Renal cortex interstitium (tissue), 11 donors: Measurements from ENCODE around the gene KRT20. TPM values are rescaled to one million over a fixed set of nuclear protein-coding genes. Genes with fewer than 3 reads are reported as not detected.

Experiments
- DNase-seq, 11 donors: peaks; one replicate each; pipeline ENCODE4 v3.0.0-alpha.2; 2013; ENCODE audit warnings: low read depth in 9 of 11, low spot score in 4 of 11; ENCODE audit errors: extremely low read depth in 1 of 11
- polyA plus RNA-seq, 3 donors: library from polyadenylated mRNA; unstranded; fragments of 120-200 nt; gene quantifications; one replicate each; pipeline ENCODE4 v1.2.1, GENCODE V29; 2013; ENCODE audit not compliant: insufficient read length in 3 of 3

Gene KRT20
- polyA plus RNA-seq, 3 donors = 0.11 to 0.19 TPM; not detected in 1

DNA sequence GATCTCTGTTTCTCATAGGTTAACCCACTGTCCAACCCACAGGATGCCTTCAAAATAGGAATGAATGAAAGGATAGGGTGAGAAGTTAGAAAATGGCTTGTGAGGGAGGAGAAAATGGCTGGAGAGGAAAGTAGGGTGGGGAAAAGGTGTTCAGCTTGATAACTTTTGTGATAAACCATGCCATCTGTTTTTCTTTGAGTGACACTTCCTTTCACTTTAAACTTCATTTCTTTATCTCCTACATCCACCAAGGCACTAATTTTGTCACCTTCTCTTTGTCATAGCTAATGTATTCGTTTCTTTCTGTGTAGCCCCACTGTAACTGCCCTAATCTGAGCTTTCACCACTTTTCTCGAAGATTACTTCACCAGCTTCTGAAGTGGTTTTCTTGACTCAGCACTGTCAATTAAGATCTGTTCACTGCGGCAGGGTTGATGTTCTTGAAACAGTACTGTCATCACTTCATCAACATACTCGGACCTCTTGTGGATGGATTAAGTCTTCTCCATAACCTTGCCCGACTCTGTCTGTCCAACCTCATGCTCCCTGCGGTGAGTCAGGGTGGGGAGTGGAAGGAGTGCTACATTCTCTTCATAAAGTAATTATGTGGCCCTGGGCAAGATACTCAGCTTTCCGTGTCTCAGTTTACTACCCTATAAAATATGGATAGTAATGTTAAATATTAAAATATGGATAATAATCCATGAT lies 57.1 kb downstream of the KRT20 start:
- no peak for DNase-seq

Other genes with a start within 250 kb of the KRT20 start
- 100 to 1,000 TPM; 236 to 258 (median 256) TPM for gene SMARCE1, start 237.4 kb downstream of the KRT20 start, polyA plus RNA-seq
- under 1 TPM; 0.06 to 0.21 (median 0.17) TPM for gene KRT222, start 220.1 kb downstream of the KRT20 start, polyA plus RNA-seq
- gene KRT24, start 181.5 kb downstream of the KRT20 start, polyA plus RNA-seq = not detected
- gene KRT25, start 129.9 kb downstream of the KRT20 start, polyA plus RNA-seq = under 1 TPM in 1 of 3 donors, not detected in 2; 0.09 TPM
- gene KRT26, start 113.0 kb downstream of the KRT20 start, polyA plus RNA-seq = not detected
- not detected for gene KRT27, start 102.7 kb downstream of the KRT20 start, polyA plus RNA-seq
- not detected for gene KRT28, start 85.3 kb downstream of the KRT20 start, polyA plus RNA-seq
- gene KRT10, start 62.6 kb downstream of the KRT20 start, polyA plus RNA-seq = 10 to 100 TPM; 47.1 to 49.5 (median 48.5) TPM
- not detected for gene KRT12, start 18.0 kb downstream of the KRT20 start, polyA plus RNA-seq
- 1 to 10 TPM in 1 of 3 donors, under 1 TPM in 2; 0.80 to 1.4 (median 0.94) TPM for gene KRT23, start 52.4 kb upstream of the KRT20 start, polyA plus RNA-seq
- gene KRT39, start 81.7 kb upstream of the KRT20 start, polyA plus RNA-seq = not detected
- not detected for gene KRT40, start 99.1 kb upstream of the KRT20 start, polyA plus RNA-seq
- not detected for gene KRTAP3-3, start 108.9 kb upstream of the KRT20 start, polyA plus RNA-seq
- gene KRTAP3-2, start 114.7 kb upstream of the KRT20 start, polyA plus RNA-seq = not detected
- not detected for gene KRTAP3-1, start 123.9 kb upstream of the KRT20 start, polyA plus RNA-seq
- not detected for gene KRTAP1-5, start 142.0 kb upstream of the KRT20 start, polyA plus RNA-seq
- gene KRTAP1-4, start 145.0 kb upstream of the KRT20 start, polyA plus RNA-seq = not detected
- gene KRTAP1-3, start 149.6 kb upstream of the KRT20 start, polyA plus RNA-seq = not detected
- not detected for gene KRTAP1-1, start 156.2 kb upstream of the KRT20 start, polyA plus RNA-seq
- not detected for gene KRTAP2-1, start 162.1 kb upstream of the KRT20 start, polyA plus RNA-seq
- gene KRTAP2-2, start 170.0 kb upstream of the KRT20 start, polyA plus RNA-seq = not detected
- not detected for gene KRTAP2-3, start 174.9 kb upstream of the KRT20 start, polyA plus RNA-seq
- gene KRTAP2-4, start 180.6 kb upstream of the KRT20 start, polyA plus RNA-seq = not detected
- not detected for gene KRTAP4-7, start 198.9 kb upstream of the KRT20 start, polyA plus RNA-seq
- not detected for gene KRTAP4-8, start 212.9 kb upstream of the KRT20 start, polyA plus RNA-seq
- not detected for gene KRTAP4-16, start 217.0 kb upstream of the KRT20 start, polyA plus RNA-seq
- gene KRTAP4-9, start 220.1 kb upstream of the KRT20 start, polyA plus RNA-seq = not detected
- gene KRTAP4-11, start 233.1 kb upstream of the KRT20 start, polyA plus RNA-seq = not detected
- not detected for gene KRTAP4-12, start 238.9 kb upstream of the KRT20 start, polyA plus RNA-seq